NCI-H128 (cell line): Measurements from ENCODE around the gene MTHFSD.

Experiments used
- DNase-seq: peaks from one replicate; lab custom pipeline; 2025; ENCODE audit not compliant: unreplicated experiment; lab: John Stamatoyannopoulos, UW

Gene MTHFSD

DNA sequence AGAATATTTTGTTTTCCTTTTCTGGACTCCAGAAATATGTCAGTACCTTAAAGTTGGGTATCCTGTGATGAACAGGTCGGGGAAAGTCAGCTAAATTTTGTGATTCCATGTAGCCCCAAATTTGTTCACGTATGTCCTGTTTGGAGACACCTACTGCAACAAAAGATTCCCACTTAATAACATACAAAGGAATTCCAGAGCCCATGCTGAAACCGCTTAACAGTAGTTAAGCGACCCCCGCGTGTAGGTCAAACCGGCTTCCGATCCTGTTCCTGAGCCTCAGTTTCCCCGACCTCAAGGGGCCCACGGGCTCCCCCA, 477 bp downstream of the MTHFSD start:
- no peak for DNase-seq

- DNase-seq, result no peak
These were observed 1.7 kb downstream of the MTHFSD start for GRCh38 chr16:86553356-86553755.

DNA sequence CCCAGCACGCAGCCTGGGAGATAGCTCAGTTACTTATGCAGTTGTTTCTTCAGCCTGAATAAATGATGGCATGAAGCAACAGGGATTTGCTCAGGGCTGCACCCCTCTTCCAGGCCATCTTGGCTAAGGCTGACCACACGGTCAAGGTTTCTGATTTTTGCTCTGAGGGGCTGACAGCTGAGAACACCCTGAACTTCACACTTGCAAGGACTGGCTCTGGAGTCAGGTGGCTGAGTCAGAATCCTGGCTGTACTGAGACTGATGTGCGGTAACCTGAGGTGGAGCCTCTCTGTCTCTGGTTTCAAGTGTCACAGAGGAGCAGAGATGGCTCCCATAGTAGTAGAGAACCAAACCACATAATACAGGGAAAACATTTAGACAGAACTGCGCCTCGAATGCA, 4.8 kb downstream of the MTHFSD start:
- DNase-seq, result no peak

- no peak for DNase-seq
These were observed 5.2 kb downstream of the MTHFSD start for GRCh38 chr16:86549893-86550190.

DNA sequence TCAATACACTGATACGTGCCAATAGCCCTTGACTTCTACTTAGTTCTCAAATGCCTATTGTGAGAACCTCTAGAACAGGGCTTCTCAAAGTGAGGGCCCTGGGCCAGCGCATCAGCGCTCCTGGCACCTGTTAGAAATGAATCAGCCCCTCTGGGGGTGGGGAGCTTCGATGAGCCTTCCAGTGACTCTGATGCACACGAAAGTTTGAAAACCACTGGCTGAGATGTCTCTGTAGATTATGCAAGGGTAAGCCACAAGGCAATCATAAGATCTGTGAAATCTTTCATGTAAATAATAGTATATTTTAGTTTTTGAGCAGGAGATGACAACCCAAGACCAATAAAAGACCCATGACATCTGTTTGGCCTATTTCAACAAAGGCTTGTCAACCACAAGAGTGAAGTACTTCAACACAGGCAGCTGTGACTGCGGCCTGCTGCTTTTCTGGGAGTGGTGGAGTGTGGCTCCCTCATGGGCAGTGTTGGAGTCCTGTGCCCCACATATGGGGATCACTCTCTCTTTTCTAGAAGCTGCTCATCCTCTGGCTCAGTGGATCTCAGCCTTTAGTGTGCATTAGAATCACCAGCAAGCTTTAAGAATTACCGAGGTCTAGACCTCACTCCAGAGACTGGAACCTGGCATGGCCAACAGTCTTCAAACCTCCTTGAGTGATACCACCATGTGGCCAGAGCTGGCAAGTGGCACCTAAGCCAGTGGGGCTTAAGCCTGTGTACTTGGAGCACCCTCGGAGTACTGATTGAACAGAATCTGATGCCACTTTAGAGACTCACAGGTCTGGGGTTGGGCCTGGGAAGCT, 5.8 kb downstream of the MTHFSD start:
- no peak for DNase-seq

DNA sequence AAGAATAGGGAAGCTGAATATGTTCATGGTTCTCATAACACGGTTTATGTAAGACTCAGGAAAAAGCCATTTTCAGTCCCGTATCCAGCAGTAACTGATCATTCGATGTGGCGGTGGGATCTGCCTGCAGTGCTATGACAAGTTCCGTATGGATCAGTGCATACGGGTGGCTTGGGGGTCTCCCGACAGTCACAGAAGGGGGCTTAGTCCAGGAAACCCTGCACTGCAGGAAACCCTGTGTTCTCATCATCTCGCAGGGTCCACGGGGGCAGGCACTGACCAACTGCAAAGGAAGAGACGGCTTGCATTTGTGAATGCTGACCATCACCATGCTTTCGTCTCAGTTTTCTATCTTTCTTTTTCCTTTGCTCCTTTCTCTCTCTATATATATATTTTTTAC, 7.7 kb downstream of the MTHFSD start:
- no peak for DNase-seq

GRCh38 chr16:86546638-86547013, 8.4 kb downstream of the MTHFSD start:
- DNase-seq, result no peak

DNA sequence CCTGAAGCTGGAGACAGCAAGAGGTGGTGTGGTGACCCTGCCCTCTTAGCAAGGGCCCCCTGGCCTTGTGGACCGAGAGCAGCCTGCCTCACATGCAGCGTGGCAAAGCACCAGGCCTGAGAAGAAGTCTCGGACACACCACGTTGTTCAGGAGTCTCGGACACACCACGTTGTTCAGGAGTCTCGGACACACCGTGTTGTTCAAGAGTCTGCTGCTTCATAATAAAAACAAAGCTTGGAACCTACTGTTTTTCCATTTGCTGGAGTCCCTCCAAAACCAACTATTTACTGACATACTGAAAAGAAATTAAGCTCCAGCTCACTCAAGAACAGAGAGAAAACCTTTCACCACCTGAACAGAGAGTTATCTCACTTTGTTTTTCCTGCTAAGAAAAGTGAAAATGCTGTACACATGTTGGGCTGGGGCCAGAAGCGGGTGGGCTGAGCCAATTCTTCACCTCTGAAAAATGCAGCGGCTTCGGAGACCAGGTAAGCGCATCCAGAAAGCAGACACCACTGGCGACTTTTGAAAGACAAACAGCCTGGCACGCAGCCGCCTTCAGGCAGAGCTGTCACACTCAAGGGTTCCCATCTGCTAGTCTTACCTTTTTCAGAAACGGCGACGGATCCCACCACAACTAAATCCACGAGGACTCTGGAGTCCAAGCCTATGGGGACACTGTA, 8.9 kb downstream of the MTHFSD start:
- DNase-seq, result no peak

DNA sequence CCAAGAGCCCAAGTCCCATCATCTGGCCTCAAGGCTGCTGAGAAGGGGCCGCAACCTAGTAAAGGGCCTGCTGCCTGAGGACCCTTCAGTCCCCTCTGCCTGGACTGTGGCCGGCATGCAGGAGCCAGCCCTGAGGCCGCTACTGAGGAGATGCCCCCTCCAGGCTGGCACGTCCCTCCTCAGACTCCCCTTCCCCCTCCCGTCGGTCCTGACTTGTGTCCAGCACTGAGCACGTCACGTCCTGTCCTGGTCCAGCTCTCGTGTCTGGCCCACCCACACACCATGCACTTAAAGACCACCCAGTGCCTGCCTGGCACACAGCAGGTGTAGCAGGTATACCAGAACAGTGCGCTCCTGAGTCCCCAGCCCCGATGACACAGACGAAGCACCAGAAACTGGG, 9.6 kb downstream of the MTHFSD start:
- DNase-seq, result no peak

GRCh38 chr16:86542756-86543750, 12.0 kb downstream of the MTHFSD start:
- no peak for DNase-seq

GRCh38 chr16:86541560-86541959, 13.5 kb downstream of the MTHFSD start:
- DNase-seq, result no peak

- no peak for DNase-seq
These were observed 14.1 kb downstream of the MTHFSD start for GRCh38 chr16:86540894-86541293.

DNA sequence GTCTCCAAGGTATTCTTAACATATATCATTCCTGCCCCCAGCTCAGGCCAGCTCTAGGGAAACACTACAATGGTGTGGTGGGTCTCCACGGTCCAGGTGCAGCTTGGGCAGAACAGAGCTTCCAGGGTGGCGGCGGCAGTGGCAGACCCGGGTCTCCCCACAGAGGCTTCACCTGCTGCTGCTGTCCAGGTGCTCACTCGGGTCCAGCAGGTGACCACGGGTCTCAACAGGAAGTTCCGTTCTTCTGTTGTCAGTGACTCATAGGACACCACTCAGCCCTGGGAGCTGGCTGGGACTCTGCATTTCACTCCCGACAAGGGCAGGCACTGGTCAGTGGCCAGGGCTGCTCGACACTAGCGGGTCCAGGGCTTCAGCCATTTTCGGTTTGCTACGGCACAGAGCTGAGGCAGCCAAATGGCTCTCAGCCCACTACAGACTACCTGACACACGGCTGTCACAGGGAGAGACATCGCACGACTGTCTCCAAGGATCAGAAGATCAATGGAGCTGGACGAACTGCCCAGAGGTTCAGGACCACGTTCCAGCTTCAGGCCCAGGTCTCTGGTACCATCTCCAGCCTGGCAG, 16.7 kb downstream of the MTHFSD start:
- DNase-seq, result no peak

GRCh38 chr16:86537486-86537885, 17.5 kb downstream of the MTHFSD start:
- DNase-seq, result no peak

DNA sequence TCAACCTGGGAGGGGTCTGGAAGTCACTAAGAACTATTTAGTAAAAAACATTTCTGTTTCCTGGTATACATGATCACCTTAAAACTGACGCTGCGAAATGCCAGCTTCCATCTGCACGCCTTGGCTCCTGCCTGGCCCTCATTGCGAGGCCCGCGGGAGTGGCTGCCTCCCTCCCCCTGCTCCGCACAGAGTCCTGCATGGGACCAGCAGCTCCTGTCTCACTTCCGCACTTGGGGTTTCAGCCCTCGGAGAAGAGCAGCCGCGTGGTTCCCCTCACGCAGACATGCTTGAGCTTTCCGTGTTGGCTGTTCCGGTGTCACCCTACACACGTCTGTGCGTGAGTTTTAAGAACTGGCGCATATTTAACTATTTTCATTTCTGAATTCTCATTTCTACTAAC, 18.4 kb downstream of the MTHFSD start:
- no peak for DNase-seq

- no peak for DNase-seq
These were observed 20.0 kb downstream of the MTHFSD start for GRCh38 chr16:86534779-86535615.

- no peak for DNase-seq
These were observed 21.2 kb downstream of the MTHFSD start for GRCh38 chr16:86533767-86534351.

DNA sequence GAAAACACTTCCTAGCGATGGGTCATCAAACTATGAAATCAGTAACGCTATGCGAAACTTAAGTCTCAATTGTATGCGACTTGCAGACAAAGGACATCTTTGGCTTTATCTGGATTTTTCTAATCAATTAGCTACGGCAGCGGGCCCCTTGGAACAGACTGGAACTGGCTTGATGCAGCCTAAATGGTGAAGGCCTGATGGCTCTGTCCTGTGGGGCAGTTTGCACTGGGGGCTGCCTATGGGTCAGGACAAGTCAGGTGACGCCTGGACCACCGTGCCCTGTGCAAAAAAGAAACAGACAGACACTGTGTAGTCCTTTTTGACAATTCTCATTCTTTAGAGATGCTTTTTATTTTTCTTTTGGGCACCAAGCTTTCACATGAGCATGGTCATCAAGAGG, 22.0 kb downstream of the MTHFSD start:
- no peak for DNase-seq

DNA sequence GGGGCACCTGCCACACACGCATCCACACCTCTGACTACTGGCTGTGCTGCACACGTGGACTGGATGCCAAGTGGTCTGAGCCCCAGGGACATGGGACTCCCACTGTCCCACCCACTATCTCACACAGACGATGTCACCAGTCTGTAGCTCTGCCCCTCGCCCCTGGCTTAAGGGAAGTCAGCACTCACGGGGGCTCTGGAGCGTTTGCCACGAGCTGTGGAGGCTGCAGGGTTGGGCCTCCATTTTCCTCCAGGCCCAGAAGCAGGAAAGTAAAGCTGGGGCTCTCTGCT, 22.6 kb downstream of the MTHFSD start:
- no peak for DNase-seq
